Islet of Langerhans (tissue), 1 donor: ENCODE measurements around the gene SUPT5H.

Experiments used
- FAIRE-seq: peaks from one replicate; lab custom pipeline; 2011; peaks lifted over from hg19 to GRCh38; lab: Jason Lieb, UNC

Gene SUPT5H

GRCh38 chr19:39498798-39499642, 53.6 kb downstream of the SUPT5H start, which contains the start of gene DLL3:
TSS of gene DLL3 (plus strand) at chr19:39498947. CDS start at chr19:39498975, 28 bp downstream.
- no peak for FAIRE-seq

GRCh38 chr19:39499932-39500331, 54.5 kb downstream of the SUPT5H start:
- FAIRE-seq, result no peak

- no peak for FAIRE-seq
Measured at GRCh38 chr19:39500543-39500942, 55.2 kb downstream of the SUPT5H start.

GRCh38 chr19:39501340-39501739, 56.0 kb downstream of the SUPT5H start:
- no peak for FAIRE-seq

- FAIRE-seq, result no peak
Measured at GRCh38 chr19:39502640-39503417, 57.4 kb downstream of the SUPT5H start.

GRCh38 chr19:39506598-39506943, 61.2 kb downstream of the SUPT5H start:
- no peak for FAIRE-seq

GRCh38 chr19:39506944-39507714, 61.7 kb downstream of the SUPT5H start:
- no peak for FAIRE-seq

GRCh38 chr19:39507715-39508364, 62.5 kb downstream of the SUPT5H start:
- no peak for FAIRE-seq

- FAIRE-seq, result no peak
Measured at GRCh38 chr19:39508629-39509028, 63.2 kb downstream of the SUPT5H start.

- FAIRE-seq, result no peak
Measured at GRCh38 chr19:39509233-39509632, 63.9 kb downstream of the SUPT5H start.

GRCh38 chr19:39512988-39513387, 67.6 kb downstream of the SUPT5H start:
- FAIRE-seq, result no peak

- FAIRE-seq, result no peak
Measured at GRCh38 chr19:39514840-39515550, 69.6 kb downstream of the SUPT5H start, which contains the start of gene SELENOV. TSS of gene SELENOV (plus strand) at chr19:39515139. CDS start at chr19:39515213, 74 bp downstream.

- no peak for FAIRE-seq
Measured at GRCh38 chr19:39515551-39516191, 70.3 kb downstream of the SUPT5H start.

GRCh38 chr19:39516270-39516669, 70.9 kb downstream of the SUPT5H start:
- no peak for FAIRE-seq

- no peak for FAIRE-seq
Measured at GRCh38 chr19:39517432-39517831, 72.0 kb downstream of the SUPT5H start.

- no peak for FAIRE-seq
Measured at GRCh38 chr19:39518458-39518857, 73.1 kb downstream of the SUPT5H start.

- no peak for FAIRE-seq
Measured at GRCh38 chr19:39518975-39519374, 73.6 kb downstream of the SUPT5H start.

GRCh38 chr19:39520541-39521484, 75.4 kb downstream of the SUPT5H start:
- no peak for FAIRE-seq

- FAIRE-seq, result no peak
Measured at GRCh38 chr19:39524495-39524894, 79.1 kb downstream of the SUPT5H start.

- FAIRE-seq, result no peak
Measured at GRCh38 chr19:39525205-39525604, 79.8 kb downstream of the SUPT5H start.
